HG02623 (cell line): Measurements from ENCODE around the gene CAPN9.
"Not testable (repeated sequence)": the region's sequence is repeated elsewhere in the genome, so short reads cannot be mapped to it uniquely, and the experiment has no call there.

Source experiments
- ATAC-seq: cut with Tn5 transposase; IDR thresholded peaks from one replicate; pipeline ENCODE4 v1.9.1; 2021; ENCODE audit warnings: moderate library complexity; ENCODE audit not compliant: unreplicated experiment

Gene CAPN9

DNA sequence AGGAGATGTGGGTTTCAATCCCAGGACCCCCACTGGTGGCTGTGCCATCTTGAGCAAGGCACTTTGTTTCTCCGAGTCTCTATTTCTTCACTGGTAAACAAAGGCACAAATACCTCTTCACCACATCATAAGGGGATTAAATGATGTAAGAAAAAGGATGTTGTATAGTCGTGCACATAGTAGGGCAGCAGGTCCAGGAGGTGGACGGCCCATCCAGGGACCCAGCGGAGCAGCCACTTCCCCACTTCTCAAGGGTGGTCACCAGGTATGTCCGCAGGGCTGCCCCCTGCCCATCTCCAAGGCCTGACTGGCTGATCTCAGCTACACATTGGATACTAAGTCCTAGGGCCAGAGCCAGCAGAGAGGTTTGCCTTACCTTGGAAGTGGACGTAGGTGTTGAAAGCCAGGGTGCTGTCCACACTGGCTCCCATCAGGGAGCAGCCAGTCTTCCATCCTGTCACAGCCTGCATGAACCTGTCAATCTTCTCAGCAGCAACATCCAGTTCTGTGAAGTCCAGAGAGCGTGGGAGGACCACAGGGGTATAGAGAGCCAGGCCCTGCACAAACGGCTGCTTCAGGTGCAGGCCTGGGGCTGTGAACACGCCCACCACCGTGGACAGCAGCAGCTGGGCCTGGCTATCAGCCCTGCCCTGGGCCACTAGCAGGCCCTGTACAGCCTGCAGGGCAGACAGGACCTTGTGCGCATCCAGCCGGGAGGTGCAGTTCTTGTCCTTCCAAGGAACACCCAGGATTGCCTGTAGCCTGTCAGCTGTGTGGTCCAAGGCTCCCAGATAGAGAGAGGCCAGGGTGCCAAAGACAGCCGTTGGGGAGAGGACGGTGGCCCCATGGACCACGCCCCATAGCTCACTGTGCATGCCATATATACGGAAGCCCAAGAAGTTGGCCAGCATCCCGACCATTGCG lies 37.3 kb upstream of the CAPN9 start:
- ATAC-seq = no peak

DNA sequence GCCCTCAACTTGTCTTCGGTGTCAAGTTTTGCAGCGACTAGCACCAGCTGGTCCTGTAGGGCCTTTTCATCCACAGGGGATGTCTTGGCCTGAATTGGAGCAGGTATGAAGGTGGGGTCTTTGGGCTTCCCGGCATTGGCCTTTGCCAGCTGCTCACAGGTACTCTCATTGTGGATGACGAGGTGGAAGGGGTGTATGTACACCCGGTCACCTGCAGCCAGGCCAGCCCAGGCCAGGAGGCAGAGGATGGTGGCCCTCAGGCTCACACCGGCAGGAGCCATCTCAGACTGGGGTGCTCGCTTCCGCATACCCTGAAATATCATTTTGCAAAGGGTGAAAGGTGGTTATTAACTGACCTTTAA lies 36.7 kb upstream of the CAPN9 start:
- ATAC-seq = no peak

DNA sequence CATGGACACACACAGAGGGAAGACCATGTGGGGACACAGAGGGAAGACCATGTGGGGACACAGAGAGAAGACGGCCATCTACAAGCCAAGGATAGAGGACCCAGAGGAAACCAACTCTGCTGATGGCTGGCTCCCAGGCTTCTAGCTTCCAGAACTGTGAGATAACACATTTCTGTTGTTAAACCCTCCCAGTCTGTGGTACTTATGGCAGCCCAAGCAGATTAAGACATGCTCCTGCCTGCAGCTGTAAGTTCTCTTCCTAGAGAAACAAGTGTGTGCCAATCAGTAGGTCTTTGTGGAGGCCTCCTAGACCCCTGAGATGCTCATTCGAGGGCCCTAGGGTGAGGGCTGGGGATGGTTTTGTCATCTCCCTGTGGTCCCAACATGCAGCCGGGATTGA lies 35.9 kb upstream of the CAPN9 start:
- no peak for ATAC-seq

DNA sequence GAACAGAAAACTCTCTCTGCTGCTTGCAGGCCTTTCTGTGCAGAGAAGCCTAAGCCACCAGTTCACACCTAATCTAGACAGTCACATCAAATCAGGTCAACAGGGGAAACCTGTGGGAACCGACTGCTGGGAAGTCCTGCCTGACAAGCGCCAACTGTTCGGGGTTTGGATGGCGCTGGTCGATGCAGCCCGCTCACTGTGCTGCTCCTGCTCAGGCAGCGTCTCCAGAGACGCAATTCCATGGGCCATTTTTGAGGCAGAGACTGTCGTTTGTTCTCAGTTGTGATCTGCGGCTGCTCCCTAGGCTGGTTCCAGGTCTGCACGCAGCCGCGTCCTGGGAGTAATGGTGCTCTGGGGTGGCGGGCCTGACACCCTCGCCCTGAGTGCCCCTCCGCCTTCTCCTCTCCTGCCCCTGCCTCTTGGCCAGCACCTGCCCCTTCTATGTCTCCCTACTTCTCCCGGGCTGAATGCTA lies 34.7 kb upstream of the CAPN9 start:
- ATAC-seq = no peak

DNA sequence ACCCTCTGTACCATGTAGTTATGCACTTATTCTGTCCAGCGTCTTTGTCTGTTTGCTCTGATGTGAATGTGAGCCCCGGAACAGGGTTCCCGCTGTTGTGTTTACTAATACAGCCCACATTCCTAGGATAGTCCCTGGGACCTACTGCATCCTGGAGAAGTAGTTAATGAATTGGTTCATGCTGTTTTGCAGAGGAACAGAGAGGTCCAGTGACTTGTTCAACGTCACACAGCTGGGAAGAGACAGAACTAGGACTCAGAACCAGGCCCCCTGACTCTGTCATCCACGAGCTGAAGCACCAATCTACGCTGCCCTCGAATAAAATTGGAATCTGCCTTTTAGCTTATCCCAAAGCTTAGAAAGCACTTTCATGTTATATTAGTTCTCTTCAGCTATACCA lies 34.0 kb upstream of the CAPN9 start:
- ATAC-seq = no peak

DNA sequence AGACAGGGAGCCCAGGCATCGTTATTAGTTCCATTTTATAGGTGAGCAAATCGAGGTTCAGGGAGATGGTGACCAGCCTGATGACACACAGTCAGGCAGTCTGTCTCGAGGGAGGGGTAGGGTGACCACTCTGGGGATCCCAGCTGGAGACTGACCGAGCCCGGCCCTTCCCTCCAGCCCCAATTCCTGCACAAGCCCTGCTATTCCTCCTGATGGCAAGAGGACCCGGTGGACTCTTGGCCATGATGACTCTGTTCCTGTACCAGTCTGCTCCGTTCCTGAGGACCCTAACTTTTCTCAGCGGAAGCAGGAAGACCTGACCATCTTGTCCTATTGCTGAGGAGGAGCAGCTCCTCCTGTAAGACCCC lies 33.7 kb upstream of the CAPN9 start:
- no peak for ATAC-seq

DNA sequence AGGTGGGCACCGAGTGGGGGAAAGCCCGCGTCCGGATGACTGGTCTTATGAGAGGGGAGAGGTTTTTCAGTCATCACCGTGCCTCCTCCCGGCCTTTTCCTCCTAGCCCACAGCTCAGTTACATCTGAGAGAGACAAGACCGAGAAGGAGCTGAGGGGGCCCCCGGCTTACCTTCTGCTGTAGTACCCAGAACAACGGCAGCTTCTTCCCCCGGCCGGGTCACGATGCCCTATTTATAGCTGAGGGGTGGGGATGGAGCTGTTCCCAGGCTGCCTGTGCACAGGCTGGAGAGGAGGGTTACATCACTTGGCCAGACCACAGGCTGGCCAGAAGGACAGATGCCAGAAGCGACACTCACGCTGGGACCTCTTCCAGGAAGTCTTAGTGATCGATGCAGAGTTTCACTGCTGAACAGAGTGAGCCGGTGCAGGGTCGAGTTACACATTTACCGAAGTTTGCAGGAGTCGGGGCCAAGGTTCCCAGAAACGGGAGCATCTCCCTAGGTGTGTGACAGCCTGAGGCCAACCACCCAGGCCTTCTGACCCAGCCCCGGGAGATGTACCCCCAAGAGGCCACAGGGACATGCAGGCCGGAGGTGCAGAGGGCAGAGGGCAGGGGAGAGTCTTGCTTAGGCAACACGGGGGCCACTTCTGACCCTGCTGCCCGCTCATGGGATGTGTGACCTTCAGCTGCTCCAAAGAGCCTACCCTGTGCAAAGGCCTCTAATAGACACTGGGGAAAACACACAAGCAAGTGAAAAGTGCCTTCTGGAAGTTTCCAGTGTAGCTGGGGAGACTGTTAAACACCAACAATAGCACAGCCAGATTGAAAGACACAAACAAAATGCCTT lies 33.0 kb upstream of the CAPN9 start, which contains the start of gene AGT:
Gene AGT, minus strand, starts transcription at position 208 of the 850 bp plus-strand sequence. CDS start 3,299 bp downstream, outside the sequence.
- ATAC-seq = no peak

DNA sequence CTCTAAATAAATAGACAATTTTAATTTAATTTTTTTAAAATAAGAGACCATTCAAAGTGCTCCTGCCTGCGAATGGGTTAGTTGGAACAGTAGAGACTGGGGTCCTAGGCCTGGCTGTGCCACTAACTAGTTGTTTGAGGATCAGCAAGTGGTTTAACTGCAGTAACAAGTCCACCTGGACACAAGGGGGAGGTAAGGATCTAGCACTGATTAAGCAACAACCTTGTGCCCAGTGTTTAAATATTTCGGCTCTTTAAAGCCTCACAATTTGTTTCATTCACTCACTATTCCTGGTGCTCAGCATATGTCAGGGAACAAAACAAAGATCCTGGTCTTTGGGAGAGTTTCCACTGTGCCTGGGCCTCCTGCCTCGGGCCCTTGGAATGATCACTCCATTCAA lies 31.7 kb upstream of the CAPN9 start:
- ATAC-seq = no peak

DNA sequence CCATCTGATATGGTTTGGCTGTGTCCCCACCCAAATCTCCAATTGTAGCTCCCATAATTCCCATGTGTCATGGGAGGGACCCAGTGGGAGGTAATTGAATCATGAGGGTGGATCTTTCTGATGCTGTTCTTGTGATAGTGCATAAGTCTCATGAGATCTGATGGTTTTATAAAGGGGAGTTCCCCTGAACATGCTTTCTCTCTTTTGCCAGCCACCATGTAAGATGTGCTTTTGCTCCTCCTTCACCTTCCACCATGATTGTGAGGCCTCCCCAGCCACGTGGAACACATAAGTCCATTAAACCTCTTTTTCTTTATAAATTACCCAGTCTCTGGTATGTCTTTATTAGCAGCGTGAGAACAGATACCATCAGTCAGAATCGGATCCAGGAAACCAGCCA lies 30.7 kb upstream of the CAPN9 start:
- ATAC-seq = not testable (repeated sequence)

DNA sequence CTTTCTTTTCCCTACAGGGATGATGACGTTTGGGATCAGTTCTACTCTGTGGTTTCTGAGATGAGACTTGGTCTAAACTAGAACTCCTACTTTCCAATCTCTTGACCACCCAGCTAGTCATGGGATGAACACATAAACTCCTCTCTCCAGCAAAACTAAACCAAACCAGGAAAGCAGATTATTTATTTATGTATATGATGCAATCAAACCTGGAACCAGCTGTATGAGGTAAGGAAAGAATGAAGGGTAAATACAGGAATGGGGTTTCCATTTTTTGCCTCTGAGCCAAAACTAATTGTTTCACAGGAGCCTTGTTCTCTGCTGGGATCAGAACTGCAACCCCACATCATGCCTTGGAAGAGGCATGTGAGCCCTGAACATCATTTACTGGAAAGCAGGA lies 29.9 kb upstream of the CAPN9 start:
- no peak for ATAC-seq

DNA sequence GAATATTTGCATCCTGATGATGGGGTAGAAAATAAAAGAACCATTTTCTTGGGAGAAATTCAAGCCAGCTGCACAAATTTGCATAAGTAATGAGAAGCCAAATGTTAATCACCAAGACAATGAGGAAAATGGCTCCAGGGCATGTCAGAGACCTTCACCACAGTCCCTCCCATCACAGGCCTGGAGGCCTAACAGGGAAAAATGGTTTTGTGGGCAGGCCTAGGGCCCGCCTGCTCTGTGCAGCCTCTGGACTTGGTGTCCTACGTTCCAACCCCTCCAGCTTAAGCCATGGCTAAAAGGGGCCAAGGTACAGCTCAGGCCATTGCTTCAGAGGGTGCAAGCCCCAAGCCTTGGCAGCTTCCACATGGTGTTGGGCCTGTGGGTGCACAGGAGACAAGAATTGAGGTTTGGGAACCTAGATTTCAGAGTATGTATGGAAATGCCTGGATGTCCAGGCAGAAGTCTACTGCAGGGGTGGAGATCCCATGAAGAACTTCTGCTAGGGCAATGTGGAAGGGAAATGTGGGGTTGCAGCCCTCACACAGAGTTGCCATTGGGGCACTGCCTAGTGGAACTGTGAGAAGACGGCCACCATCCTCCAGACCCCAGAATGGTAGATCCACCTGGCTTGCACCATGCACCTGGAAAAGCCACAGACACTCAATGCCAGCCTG lies 25.2 kb upstream of the CAPN9 start:
- not testable (repeated sequence) for ATAC-seq

DNA sequence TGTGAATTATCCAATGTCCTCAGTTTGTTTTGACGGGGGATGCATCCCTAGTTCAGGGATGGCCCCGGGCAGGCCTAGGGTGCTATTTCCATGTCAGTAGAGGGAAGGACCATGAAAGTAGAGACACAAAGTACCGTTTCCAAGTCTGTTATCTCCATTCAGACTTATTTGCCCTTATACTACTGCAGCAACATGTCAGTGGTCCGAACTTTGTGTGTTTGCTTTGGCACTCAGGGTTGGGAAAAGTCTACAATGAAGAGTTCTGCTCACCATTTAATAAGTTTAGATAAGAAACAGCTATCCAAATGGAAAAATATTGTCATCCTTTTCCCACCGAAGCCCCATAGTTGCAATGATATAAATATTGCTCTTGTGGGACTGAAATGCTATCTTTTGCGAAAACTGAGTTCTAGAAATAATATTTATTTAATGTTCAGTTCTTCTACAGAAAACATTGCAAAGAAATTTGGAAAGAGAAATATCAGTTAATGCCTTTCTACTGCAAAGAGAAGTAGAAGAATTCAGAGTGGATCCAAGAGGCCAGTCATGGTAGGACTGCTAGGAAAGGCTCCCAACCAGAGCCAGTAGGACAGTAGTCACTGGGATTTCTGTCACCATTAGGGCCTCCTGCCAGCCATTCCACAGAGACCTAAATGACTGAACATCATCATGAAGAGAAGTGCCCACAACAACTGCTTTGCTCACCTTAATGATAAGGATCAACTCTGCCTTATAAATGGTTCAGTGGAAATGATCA lies 21.8 kb upstream of the CAPN9 start:
- no peak for ATAC-seq

DNA sequence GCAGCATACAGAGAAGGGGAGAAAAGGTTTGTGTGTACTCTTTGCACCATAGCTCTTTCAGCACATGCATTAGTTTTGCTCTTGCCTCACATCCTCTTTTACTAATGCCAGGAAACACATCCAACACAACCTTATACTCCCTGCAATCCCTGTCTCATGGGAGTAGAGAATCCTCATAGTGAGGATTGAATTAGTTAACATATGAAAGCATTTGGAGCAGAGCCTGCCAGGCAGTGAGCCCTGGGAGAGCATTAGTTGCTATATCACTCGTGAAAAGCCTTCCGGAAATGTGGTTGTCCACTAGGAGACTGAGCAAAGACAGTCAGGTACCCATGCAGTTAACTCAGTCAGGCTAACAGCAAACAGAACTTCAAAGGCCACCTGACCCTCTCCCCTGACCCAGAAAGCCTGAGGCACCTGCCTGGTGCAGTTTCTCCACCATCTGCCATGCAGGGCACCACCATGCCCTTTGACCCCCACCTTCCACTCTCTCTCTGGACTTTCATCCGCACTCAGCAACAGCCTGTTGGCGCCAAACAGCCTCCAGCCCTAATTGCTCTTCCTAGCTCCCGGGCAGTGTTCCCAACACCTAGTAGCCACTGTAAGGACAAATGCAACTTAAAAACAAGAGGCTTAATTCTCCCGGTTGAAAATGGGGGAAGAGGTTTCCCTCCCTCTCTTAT lies 18.3 kb upstream of the CAPN9 start:
- ATAC-seq = no peak

DNA sequence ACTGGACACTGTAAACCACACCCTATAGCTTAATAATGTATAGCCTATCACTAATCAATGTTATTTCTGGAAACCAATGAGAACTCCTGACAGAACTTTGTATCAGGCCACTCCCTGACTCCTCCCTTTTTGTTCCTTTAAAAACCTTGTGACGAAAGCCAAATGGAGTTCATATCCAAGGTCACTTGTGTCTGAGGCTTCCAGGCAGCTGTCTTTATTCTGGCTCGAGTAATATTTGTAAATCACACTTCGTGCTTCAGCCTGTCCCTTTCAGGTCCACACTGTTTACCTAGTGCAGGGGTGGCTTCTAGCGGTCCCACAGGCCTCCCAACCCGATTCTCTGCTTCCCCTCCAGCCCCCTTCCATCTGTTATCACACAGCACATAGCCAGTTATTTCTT lies 16.2 kb upstream of the CAPN9 start:
- ATAC-seq = no peak

DNA sequence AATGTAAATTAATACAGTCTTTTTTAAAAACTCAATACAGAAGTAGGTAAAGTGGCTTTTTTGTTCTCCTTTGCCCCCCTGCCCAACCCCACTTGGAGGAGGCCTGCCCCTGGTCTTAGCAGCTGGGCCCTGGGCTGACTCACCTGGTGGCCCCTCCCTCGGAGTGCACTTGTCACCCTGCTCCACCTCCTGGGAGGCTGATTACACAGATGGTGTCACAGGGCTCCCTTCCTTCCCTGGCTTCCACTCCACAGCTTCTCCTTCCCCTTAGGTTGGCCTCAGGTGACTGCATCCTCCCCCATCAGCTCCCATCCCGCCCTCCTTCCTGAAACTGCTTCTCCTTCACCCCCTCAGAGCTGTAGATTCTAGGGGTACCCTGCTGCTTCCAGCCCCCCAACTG lies 11.7 kb upstream of the CAPN9 start:
- no peak for ATAC-seq

DNA sequence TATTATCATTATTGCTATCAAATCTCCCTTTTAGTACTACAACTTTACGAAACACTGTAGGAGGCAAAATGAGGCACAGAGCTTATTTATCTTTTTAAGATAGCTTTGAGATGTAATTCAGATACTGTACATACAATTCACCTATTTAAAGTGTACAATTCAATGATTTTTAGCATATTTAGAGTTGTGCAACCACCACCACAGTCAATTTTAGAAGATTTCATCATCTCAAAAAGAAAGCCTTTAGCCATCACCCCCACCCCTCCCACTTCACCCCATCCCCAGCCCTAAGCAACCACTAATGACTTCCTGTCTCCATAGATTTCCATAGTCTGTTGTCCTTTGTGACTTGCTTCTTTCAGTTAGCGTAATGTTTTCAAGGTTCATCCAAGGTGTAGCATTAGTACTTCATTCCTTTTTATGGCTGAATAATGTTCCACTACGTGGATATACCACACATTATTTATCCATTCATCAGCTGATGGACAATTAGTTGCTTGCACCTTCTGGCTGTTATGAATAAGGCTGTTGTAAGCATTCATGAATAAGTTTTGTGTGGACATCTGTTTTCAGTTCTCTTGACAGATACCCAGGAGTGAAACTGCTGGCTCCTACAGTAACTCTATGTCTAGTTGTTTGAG lies 9.4 kb upstream of the CAPN9 start:
- no peak for ATAC-seq

DNA sequence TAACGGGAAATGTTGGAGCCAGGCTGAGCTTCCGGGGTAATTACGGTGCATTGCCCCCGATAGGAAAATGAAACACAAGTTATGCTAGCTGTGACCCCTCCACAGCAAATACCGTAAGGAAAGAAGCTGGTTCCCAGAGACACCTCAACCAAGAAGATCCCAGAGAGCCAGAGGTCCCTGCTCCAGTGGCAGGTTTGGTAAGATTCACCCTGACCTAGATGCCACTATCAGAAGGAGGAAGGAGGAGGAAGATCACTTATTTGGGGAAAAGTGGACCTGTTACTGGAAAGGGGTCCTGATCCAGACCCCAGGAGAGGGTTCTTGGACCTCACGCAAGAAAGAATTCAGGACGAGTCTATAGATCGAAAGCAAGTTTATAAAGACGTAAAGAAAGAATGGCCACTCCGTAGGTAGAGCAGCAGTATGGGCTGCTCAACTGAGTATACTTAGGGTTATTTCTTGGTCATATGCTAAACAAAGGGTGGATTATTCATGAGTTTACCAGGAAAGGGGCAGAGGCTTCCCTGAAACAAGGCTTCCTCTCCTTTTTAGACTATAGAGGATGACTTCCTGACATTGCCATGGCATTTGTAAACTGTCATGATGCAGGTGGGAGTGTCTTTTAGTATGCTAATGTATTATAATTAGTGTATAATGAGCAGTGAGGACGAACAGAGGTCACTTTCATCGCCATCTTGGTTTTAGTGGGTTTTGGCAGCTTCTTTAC lies 7.5 kb upstream of the CAPN9 start:
- no peak for ATAC-seq

DNA sequence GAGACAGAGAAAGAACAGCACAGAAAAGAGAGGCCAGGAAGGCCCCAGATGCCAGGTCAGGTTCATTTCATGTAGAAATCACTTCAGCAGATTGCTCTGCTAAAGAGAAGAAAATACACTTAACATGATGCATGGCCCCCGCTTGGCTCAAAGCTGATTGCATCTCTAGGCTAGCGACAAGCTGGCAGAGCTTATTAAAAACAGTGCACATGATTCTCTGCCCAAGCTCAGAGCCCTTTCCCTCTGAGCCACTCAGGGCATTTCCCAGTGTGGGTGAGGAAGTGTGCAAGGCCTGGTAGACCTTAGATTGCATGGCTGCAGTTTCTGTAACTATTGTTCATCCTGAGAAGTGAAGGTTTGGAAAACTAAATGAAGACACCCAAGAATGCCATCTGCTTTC lies 3.3 kb upstream of the CAPN9 start:
- ATAC-seq = no peak

DNA sequence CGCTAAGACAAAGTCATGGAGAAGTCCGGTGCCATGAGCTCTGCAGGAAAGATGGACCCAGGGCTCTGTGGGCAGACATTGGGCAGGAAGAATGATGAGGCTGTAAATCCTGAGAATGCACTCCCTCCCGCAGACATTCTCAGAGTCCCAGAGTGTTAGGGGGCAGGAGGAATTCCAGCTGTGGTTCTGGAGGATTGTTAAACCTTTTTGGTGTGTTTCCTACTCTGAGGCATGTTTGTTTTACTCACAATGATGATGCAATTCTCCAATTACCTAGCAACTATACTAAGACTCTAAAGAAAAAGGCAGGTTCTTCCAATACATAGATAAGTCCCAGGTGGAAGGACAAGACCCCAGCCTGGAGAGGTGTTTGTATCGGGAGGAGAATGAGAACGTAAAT lies 2.8 kb upstream of the CAPN9 start:
- no peak for ATAC-seq
